Mesenchymal stem cell (in vitro differentiated cells and primary cell): ENCODE data around the gene UBLCP1.
"Not testable (repeated sequence)": the region's sequence is repeated elsewhere in the genome, so short reads cannot be mapped to it uniquely, and the experiment has no call there.

ENCODE experiments used
- DNase-seq: peaks from one replicate; pipeline ENCODE4 v3.0.0-alpha.2; 2013
- H2AFZ ChIP-seq: one replicate; pipeline ENCODE4 v1.6.1; 2013; ENCODE audit warnings: low read depth, mild to moderate bottlenecking, control low read depth, inconsistent platforms, low read length, moderate library complexity
- H2AK5ac ChIP-seq: 2 replicates; pipeline ENCODE4 v1.6.1; 2013; ENCODE audit warnings: low read length, moderate library complexity, mild to moderate bottlenecking, inconsistent platforms; ENCODE audit not compliant: severe bottlenecking
- H2BK120ac ChIP-seq: one replicate; pipeline ENCODE4 v1.6.1; 2013; ENCODE audit warnings: low read depth, mild to moderate bottlenecking, inconsistent platforms, low read length, moderate library complexity
- H2BK12ac ChIP-seq, 2 experiments: one replicate each; pipeline ENCODE4 v1.6.1; 2013; ENCODE audit warnings: inconsistent platforms in 2 of 2, low read length in 2 of 2, mild to moderate bottlenecking in 2 of 2, moderate library complexity in 2 of 2, control low read depth in 1 of 2
- H2BK15ac ChIP-seq: one replicate; pipeline ENCODE4 v1.6.1; 2013; ENCODE audit warnings: mild to moderate bottlenecking, low read depth, inconsistent platforms; ENCODE audit not compliant: poor library complexity, severe bottlenecking
- H2BK5ac ChIP-seq: 2 replicates; pipeline ENCODE4 v1.6.1; 2013; ENCODE audit warnings: low read depth, mild to moderate bottlenecking, low read length, control low read depth, inconsistent platforms; ENCODE audit not compliant: poor library complexity, severe bottlenecking
- H3K14ac ChIP-seq, 2 experiments: one replicate each; pipeline ENCODE4 v1.6.1; 2013; ENCODE audit warnings: inconsistent platforms in 2 of 2, low read length in 2 of 2, control low read depth in 1 of 2, mild to moderate bottlenecking in 1 of 2, moderate library complexity in 1 of 2
- H3K18ac ChIP-seq, 2 experiments: one replicate each; pipeline ENCODE4 v1.6.1; 2013; ENCODE audit warnings: inconsistent platforms in 2 of 2, low read length in 2 of 2, control low read depth in 1 of 2, low read depth in 1 of 2, mild to moderate bottlenecking in 1 of 2
- H3K23ac ChIP-seq, 2 experiments: one replicate each; pipeline ENCODE4 v1.6.1; 2013; ENCODE audit warnings: inconsistent platforms in 2 of 2, low read length in 2 of 2, mild to moderate bottlenecking in 2 of 2, moderate library complexity in 2 of 2, control low read depth in 1 of 2
- H3K27ac ChIP-seq: 2 replicates; pipeline ENCODE4 v1.5.1; 2013; ENCODE audit warnings: mild to moderate bottlenecking, moderate library complexity, low read length, control low read depth, inconsistent platforms; ENCODE audit not compliant: poor library complexity, severe bottlenecking
- H3K27me3 ChIP-seq, 2 experiments: 2 replicates each; pipeline versions ENCODE4 v1.6.1 to v1.7.0; 2013; ENCODE audit warnings: low read length in 2 of 2, mild to moderate bottlenecking in 2 of 2, moderate library complexity in 2 of 2, control low read depth in 1 of 2, inconsistent platforms in 1 of 2; ENCODE audit not compliant: control insufficient read depth in 1 of 2, insufficient read depth in 1 of 2
- H3K36me3 ChIP-seq, 2 experiments: 2 replicates each; pipeline versions ENCODE4 v1.6.1 to v1.7.0; 2013; ENCODE audit warnings: low read length in 2 of 2, control low read depth in 1 of 2, inconsistent platforms in 1 of 2, low read depth in 1 of 2, mild to moderate bottlenecking in 1 of 2; ENCODE audit not compliant: insufficient read depth in 2 of 2, control insufficient read depth in 1 of 2
- H3K4ac ChIP-seq, 2 experiments: one replicate each; pipeline ENCODE4 v1.6.1; 2013; ENCODE audit warnings: inconsistent platforms in 2 of 2, low read length in 2 of 2, mild to moderate bottlenecking in 2 of 2, moderate library complexity in 2 of 2, control low read depth in 1 of 2, low read depth in 1 of 2
- H3K4me1 ChIP-seq: 2 replicates; pipeline ENCODE4 v1.6.1; 2013; ENCODE audit warnings: low read depth, low read length, control low read depth; ENCODE audit not compliant: control insufficient read depth, insufficient read depth
- H3K4me2 ChIP-seq: 2 replicates; pipeline ENCODE4 v1.6.1; 2013; ENCODE audit warnings: low read length, mild to moderate bottlenecking, inconsistent platforms; ENCODE audit not compliant: poor library complexity, severe bottlenecking
- H3K4me3 ChIP-seq, 2 experiments: 2 replicates each; pipeline versions ENCODE4 v1.5.1 to v1.7.0; 2013; ENCODE audit warnings: low read length in 2 of 2, mild to moderate bottlenecking in 2 of 2, control low read depth in 1 of 2, low read depth in 1 of 2; ENCODE audit not compliant: insufficient read depth in 1 of 2
- H3K79me1 ChIP-seq: replicated peaks from 2 replicates; pipeline ENCODE4 v1.6.1; 2013; ENCODE audit warnings: mild to moderate bottlenecking, control low read depth, low read length, inconsistent platforms; ENCODE audit not compliant: poor library complexity, severe bottlenecking
- H3K9ac ChIP-seq: 2 replicates; pipeline ENCODE4 v1.7.0; 2013; ENCODE audit warnings: mild to moderate bottlenecking, low read length, moderate library complexity
- H3K9me3 ChIP-seq: 2 replicates; pipeline ENCODE4 v1.7.0; 2013; ENCODE audit warnings: mild to moderate bottlenecking, low read length; ENCODE audit not compliant: control insufficient read depth
- H4K8ac ChIP-seq: one replicate; pipeline ENCODE4 v1.6.1; 2013; ENCODE audit warnings: inconsistent platforms, mild to moderate bottlenecking, low read length, moderate library complexity
- H4K91ac ChIP-seq: one replicate; pipeline ENCODE4 v1.6.1; 2013; ENCODE audit warnings: mild to moderate bottlenecking, low read length, inconsistent platforms
- WGBS: methylation state at CpG from one replicate; pipeline ENCODE4 v1.1.7; 2013; ENCODE audit warnings: mixed read lengths; 5-methylcytosine and 5-hydroxymethylcytosine counted together

UBLCP1 gene

GRCh38 chr5:159297300-159297699 is 34.2 kb downstream of the UBLCP1 start:
- not testable (repeated sequence) for H4K8ac ChIP-seq, H2AK5ac ChIP-seq, H3K14ac ChIP-seq, H3K4me2 ChIP-seq, H3K4ac ChIP-seq, H3K36me3 ChIP-seq, DNase-seq, H2BK5ac ChIP-seq, H3K27me3 ChIP-seq, H3K23ac ChIP-seq, H3K4me1 ChIP-seq, H2BK12ac ChIP-seq, H3K4me3 ChIP-seq, H2BK15ac ChIP-seq, H3K18ac ChIP-seq, H3K27ac ChIP-seq, H2AFZ ChIP-seq, H3K9ac ChIP-seq, H3K79me1 ChIP-seq, H2BK120ac ChIP-seq, H4K91ac ChIP-seq
- H3K9me3 ChIP-seq = peaks cover 11% of the 10 kb centered on the region
- 77% methylated on average over 1 of the region's 5 CpGs for WGBS

GRCh38 chr5:159301466-159301865 is 38.4 kb downstream of the UBLCP1 start:
- H3K4me3 ChIP-seq = no peak overlapping the region
- no peak overlapping the region for H3K23ac ChIP-seq
- no peak overlapping the region for H2AK5ac ChIP-seq
- DNase-seq = no peak
- no peaks in the 10 kb centered on the region for H3K79me1 ChIP-seq
- H2BK12ac ChIP-seq = no peak overlapping the region
- H3K36me3 ChIP-seq = no peaks in the 10 kb centered on the region
- H3K4me2 ChIP-seq = no peak overlapping the region
- no peak overlapping the region for H2BK15ac ChIP-seq
- H3K4me1 ChIP-seq = no peaks in the 10 kb centered on the region
- no peak overlapping the region for H3K9ac ChIP-seq
- peaks cover 26% of the 10 kb centered on the region for H3K9me3 ChIP-seq
- H3K14ac ChIP-seq = no peak overlapping the region
- H3K27me3 ChIP-seq = peaks cover 0 to 22% of the 10 kb centered on the region in 2 experiments
- no peak overlapping the region for H3K18ac ChIP-seq
- no peak overlapping the region for H4K91ac ChIP-seq
- H3K27ac ChIP-seq = no peak overlapping the region
- no peak overlapping the region for H4K8ac ChIP-seq
- no peak overlapping the region for H2BK5ac ChIP-seq
- H2BK120ac ChIP-seq = no peak overlapping the region
- H3K4ac ChIP-seq = no peak overlapping the region
- 100% methylated on average over 1 of the region's 3 CpGs for WGBS
- H2AFZ ChIP-seq = no peak overlapping the region

GRCh38 chr5:159301929-159302860 is 39.1 kb downstream of the UBLCP1 start:
- H2AK5ac ChIP-seq, H3K23ac ChIP-seq, H3K79me1 ChIP-seq, H3K9ac ChIP-seq, H2BK15ac ChIP-seq, H3K4me2 ChIP-seq, H2BK120ac ChIP-seq, H2BK12ac ChIP-seq, H3K18ac ChIP-seq, H2BK5ac ChIP-seq, H3K36me3 ChIP-seq, H3K4ac ChIP-seq, H3K4me3 ChIP-seq, H3K14ac ChIP-seq, H4K8ac ChIP-seq, H3K27ac ChIP-seq, H3K4me1 ChIP-seq, H2AFZ ChIP-seq, DNase-seq, H4K91ac ChIP-seq: not testable (repeated sequence)
- H3K9me3 ChIP-seq = peaks cover 26% of the 10 kb centered on the region
- peaks cover 0 to 22% of the 10 kb centered on the region in 2 experiments for H3K27me3 ChIP-seq
- WGBS = 86% methylated on average over 10 of the region's 13 CpGs

GRCh38 chr5:159303286-159303685 is 40.2 kb downstream of the UBLCP1 start:
- no peak for DNase-seq
- 94% methylated on average over 4 of the region's 4 CpGs for WGBS
- no peaks in the 10 kb centered on the region for H3K36me3 ChIP-seq
- no peak overlapping the region for H3K14ac ChIP-seq
- H2AK5ac ChIP-seq = no peak overlapping the region
- no peak overlapping the region for H3K18ac ChIP-seq
- no peak overlapping the region for H2BK12ac ChIP-seq
- no peak overlapping the region for H2BK5ac ChIP-seq
- no peak overlapping the region for H3K9ac ChIP-seq
- no peak overlapping the region for H2AFZ ChIP-seq
- H3K27ac ChIP-seq = no peak overlapping the region
- H3K27me3 ChIP-seq = peaks cover 5 to 30% of the 10 kb centered on the region in 2 experiments
- no peaks in the 10 kb centered on the region for H3K4me1 ChIP-seq
- H4K8ac ChIP-seq = no peak overlapping the region
- no peak overlapping the region for H2BK15ac ChIP-seq
- H3K23ac ChIP-seq = no peak overlapping the region
- peaks cover 24% of the 10 kb centered on the region for H3K9me3 ChIP-seq
- no peak overlapping the region for H3K4ac ChIP-seq
- H4K91ac ChIP-seq = no peak overlapping the region
- H3K79me1 ChIP-seq = no peaks in the 10 kb centered on the region
- no peak overlapping the region for H3K4me3 ChIP-seq
- H2BK120ac ChIP-seq = no peak overlapping the region
- no peak overlapping the region for H3K4me2 ChIP-seq
